HepG2 (cell line): ENCODE results near the gene PDGFD. TPM values are rescaled to one million over a fixed set of nuclear protein-coding genes. Genes with fewer than 3 reads are reported as not detected.

Experiments used
- polyA plus RNA-seq, 8 experiments: library from polyadenylated mRNA; depleted of rRNA in 3 of 8; stranded (reverse) in 7 of 8; unstranded in 1 of 8; fragments of >200 nt; fragmentation: Illumina TruSeq in 4 of 8; extraction: Trizol in 4 of 8; gene quantifications; 2 replicates each; pipeline versions ENCODE4 v1.2.1 to v1.2.3, GENCODE V29; 2011 to 2016; ENCODE audit warnings: low read depth in 4 of 8, missing spikeins in 1 of 8, mixed read lengths in 1 of 8; ENCODE audit not compliant: insufficient read depth in 1 of 8
- total RNA-seq, 5 experiments: library from RNA; depleted of rRNA; stranded (reverse); fragments of >200 nt; fragmentation: Illumina TruSeq; extraction: Trizol; gene quantifications; 2 replicates each; pipeline ENCODE4 v1.2.3, GENCODE V29; 2016; ENCODE audit warnings: low read depth in 1 of 5

Gene PDGFD
- total and polyA plus RNA-seq, 2 of the 13 experiments (the other 11 are each of a cell fraction or from before 2014, with no cell fraction given) = 0.09 to 0.29 TPM

Other genes with a start within 250 kb of the PDGFD start
- gene DDI1, start 127.5 kb downstream of the PDGFD start, total RNA-seq (2016; rRNA removed; fragmentation: Illumina TruSeq; extraction: Trizol) = not detected in 2 replicates
- not detected in 2 replicates for gene DDI1, start 127.5 kb downstream of the PDGFD start, polyA plus RNA-seq (2011; rRNA removed)